ENCODE data around the gene TYW1.
"Not testable (repeated sequence)": the region's sequence is repeated elsewhere in the genome, so short reads cannot be mapped to it uniquely, and the experiment has no call there.

The TYW1 gene

DNA sequence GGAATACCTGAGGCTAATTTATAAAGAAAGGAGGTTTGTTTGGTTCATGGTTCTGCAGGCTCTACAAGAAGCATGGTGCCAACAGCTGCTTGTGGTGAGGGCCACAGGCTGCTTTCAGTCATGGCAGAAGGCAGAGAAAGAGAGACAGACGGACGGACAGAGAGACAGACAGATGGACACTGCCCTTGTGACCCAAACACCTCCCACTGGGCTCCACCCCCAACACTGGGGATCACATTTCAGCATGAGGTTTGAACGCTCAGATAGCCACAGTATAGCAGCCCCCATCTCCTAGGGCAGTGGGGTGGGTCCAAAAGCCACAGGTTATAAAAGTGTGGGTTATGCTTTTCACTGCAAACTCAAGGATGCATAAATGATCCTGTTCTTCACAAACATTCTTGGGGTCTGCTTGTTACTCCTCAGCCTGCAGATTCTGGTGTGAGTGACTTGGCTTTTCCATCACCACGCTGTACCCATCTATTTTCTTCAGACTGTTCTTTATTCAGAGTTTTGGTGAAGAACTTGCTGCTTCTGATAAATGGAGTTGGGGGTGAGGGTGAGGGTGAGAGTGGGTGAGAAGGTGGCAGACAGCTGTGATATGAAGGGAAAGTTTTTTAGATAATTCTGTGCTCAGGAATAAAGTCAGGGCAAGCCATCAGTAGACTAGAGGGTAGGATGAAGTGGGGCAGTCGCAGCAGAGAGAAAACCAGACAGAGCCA lies 194.5 kb downstream of the TYW1 start:
- not testable (repeated sequence) for DNase-seq (ENCODE audit: low read depth)

DNA sequence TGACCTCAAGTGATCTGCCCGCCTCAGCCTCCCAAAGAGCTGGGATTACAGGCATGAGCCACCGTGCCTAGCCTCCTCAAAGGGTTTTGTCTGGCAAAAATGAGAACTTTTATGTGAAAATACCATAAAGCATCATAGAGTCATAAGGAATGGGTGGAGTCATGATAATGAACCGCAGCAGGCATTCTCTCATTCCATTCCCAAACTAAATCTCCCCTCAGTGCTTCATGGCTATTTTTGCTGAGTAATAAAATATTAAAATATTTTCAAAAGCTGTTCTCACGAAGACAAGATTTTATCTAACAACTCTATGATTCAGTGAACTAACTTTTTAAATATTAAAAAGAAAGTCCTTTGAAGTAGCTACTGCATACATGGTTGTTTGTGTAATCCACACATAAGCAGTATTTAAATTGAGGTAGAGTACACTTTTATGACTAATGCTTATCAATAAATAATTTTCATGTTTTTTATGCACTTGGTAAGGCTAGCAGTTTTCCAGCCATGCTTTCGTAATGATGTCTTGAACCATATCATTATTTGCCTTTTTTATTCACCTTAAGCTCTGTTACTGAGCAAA lies 195.6 kb downstream of the TYW1 start:
- DNase-seq (ENCODE audit: low read depth), result not testable (repeated sequence)

DNA sequence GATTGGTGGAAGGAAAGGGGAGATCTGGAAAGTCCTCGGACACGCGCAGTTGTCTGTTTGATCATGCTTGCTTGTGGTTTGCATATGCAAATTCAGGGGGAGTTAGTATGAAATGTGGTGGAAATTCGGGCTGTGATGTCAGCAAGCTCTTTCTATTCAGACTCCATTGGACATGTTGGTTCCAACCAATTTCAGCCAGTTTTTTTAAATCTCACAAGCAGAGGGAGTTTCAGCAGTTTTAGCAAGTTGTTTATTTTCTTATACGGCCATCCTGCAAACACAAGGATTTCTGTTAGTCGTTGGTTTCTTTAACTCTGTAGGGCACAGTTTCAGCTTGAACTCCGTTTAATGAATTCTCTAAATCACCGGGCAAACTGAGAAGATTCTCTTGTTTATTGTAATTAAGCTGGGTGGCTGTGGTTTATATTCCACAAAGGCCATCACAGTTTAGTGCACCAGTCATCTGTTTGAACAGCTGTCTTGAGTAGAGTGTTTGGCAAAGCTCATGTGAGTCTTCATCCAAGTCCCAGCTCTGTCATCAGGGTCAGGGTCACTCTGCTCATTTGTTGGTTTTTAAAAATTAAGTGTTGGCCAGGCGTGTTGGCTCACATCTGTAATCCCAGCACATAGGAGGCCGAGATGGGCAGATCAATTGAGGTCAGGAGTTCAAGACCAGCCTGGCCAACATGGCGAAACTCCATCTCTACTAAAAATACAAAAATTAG lies 196.4 kb downstream of the TYW1 start:
- DNase-seq (ENCODE audit: low read depth), result not testable (repeated sequence)

DNA sequence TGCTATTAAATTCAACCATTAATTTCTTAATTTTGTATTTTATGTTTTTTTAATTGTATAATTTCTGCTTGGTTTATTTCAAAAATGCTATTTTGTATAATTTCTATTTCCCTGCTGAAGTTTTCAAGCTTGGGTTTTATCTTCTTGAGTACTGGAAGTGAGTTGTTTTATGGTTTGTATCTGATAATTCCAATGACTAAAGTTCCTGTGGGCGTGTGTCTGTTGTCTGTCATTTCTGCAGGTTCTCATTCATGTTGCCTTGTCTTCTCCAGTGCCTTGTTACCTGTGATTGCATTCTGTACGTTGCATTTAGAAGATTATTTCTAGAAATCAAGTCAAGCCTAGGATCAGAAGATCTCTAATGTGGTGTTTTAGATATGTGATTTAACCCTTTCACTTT lies 199.5 kb downstream of the TYW1 start:
- not testable (repeated sequence) for DNase-seq (ENCODE audit: low read depth)

DNA sequence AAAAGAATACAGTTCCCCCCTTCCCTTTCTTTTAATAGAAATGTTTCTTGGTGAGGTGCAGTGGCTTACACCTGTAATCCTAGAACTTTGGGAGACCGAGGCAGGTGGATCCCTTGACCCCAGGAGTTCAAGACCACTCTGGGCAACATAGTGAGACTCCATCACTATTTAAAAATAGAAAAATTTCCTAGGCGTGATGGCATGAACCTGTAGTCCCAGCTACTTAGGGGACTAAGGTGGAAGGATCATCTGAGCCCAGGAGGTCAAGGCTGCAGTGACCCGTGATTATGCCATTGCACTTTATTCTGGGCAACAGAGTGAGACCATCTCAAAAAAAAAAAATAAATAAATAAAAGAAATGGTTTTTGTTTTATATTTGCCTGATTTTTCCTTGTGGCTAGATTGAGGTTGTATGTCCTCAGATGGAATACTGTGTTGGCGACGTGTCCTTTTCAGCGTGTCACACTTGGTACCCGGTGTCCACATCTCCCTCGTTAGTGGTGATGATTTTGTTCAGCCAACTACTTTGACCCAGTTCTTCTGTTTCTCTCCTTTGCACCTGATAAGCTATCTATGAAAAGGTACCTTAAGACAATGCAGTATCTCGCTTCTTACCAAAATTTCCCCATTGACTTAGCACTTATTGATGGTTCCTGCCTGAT lies 202.4 kb downstream of the TYW1 start:
- DNase-seq (ENCODE audit: low read depth), result not testable (repeated sequence)

DNA sequence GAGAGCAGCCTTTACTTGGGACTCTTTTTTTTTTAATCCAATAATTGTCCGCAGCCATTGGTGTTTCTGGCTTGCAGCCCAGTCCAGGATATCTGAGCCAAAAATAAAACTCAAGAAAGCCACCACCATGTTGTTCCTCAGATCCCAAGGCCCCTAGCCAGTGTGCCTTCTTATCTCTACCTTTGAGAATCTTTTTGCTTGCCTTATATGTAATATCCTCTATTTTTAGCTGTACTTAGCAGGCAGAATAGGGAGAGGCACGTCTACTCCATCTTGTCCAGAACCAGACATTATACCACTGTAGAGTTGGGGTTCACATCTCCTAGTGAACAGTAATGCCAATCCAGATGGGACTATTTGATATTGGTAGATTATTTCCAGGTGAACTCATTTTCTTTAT lies 209.1 kb downstream of the TYW1 start:
- not testable (repeated sequence) for DNase-seq (ENCODE audit: low read depth)

DNA sequence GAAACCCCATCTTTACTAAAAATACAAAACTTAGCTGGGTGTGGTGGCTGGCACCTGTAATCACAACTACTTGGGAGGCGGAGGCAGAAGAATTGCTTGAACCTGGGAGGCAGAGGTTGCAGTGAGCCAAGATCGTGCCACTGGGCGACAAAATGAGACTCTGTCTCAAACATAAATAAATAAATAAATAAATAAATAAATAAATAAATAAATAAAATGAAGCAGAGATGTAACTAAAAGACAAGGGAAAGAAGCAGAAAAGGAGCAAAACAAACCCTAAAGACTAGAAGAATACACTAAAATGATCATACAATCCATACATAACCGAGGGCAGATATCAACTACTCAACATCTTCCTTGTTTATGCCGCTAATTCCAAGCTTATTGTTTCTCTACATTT lies 209.8 kb downstream of the TYW1 start:
- no peak for DNase-seq (ENCODE audit: low read depth)

DNA sequence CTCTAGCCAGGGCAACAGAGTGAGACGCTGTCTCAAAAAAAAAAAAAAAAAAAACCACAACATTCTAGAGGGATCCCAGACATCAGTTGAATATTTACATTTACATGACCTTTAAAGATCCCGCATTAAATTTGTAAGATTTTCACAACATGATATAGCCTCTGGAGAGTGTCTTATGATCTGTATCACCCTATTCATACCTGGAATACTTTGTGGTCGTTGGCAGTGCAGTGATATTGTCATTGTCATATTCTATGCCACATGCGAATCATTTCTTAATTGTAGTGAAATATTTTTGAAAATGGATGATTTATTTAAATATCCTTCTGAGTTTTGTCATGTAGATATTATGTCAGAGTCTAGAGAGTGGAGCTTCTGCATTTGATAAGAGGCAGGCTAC lies 212.0 kb downstream of the TYW1 start:
- not testable (repeated sequence) for DNase-seq (ENCODE audit: low read depth)

DNA sequence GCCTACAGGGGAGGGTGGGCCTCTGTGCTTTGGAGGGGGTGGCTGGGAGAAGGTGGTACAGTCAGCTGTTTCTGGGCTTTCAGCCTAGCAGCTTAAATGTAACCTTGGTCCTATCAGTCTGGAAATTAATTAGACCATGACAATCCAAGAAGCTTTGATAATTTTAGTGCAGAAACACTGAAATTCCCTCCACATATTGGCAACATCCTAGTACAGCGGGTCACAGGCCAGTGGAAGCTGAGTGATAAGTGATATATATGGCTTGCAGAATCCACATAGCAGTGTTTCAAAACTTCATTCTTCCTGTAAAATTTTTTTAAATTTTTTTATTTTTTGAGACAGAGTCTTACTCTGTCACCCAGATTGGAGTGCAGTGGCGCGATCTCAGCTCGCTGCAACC lies 212.6 kb downstream of the TYW1 start:
- DNase-seq (ENCODE audit: low read depth), result no peak

DNA sequence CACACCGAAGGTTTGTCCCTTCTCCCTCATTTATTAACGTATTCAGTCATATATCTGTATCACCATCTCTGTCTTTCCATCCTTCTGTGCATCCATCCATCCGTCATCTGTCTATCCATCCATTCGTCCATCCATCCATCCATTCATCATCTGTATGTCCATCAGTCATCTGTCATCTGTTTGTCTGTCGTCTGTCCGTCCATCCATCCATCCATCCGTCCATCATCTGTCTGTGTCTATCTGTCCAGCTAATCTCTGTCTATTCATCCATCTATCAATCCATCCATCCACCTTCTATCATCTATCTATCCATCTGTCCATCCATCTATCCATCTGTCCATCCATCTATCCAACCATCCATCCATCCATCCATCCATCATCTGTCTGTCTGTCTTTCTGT lies 213.9 kb downstream of the TYW1 start:
- no peak for DNase-seq (ENCODE audit: low read depth)

DNA sequence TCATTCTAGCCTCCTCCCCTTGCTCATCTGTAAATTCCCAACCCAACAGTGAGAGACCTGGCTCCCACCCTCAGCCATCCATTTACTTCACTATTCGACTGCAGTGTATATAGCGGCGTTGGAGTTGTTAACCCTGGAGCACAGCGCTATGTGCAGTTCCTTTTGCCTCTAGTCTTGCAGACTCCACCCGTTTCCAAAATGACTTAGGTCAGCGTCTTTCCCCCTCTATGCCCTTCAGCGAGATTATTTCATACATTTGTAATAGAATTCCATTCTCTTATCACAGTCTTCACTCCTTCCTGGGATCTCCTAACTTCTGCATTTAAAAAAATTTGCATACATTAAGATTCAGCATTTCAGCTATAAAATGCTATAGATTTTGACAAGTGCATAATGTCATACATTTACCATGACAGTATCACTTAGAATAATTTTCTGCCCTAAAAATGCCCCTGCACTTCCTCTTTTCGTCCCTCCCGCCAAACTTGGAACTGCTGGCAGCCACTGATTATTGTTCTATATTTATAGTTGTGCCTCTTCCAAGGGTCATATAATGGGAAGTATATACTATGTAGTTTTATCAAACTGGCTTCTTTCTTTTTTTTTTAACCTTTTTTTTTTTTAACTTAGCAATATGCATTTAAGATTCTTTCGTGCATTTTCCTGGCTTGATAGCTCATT lies 215.2 kb downstream of the TYW1 start:
- DNase-seq (ENCODE audit: low read depth), result not testable (repeated sequence)

DNA sequence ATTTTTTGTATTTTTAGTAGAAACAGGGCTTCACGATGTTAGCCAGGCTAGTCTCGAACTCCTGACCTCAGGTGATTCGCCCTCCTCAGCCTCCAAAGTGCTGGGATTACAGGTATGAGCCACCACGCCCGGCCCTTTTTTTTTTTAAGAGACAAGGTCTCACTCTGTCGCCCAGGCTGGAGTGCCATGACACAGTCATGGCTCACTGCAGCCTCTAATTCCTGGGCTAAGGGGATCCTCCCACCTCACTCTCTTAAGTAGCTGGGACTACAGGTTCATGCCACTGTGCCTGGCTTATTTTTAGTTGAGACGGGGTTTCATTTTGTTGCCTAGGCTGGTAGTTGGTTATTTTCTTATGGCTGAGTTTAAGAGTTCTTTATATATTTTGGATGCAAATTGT lies 216.4 kb downstream of the TYW1 start:
- not testable (repeated sequence) for DNase-seq (ENCODE audit: low read depth)

DNA sequence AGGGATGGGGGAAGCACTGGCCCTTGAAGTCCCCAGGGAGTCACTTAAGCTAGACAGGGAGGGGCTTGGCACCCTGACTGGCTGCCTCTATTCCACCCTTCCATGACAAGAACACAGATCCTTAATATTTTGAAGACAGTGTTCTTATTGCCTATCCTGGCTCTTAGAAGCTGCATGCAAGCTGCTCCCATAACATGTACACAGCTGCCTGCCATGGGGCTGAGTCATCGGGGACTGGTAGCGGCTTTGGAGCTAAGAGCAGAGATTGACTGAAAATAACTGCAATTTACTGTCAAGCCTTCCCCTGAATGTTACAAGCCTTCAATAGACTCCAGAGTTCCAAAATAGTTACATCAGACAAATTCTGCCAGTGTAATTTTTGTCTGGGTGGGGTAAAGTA lies 226.9 kb downstream of the TYW1 start:
- not testable (repeated sequence) for DNase-seq (ENCODE audit: low read depth)

DNA sequence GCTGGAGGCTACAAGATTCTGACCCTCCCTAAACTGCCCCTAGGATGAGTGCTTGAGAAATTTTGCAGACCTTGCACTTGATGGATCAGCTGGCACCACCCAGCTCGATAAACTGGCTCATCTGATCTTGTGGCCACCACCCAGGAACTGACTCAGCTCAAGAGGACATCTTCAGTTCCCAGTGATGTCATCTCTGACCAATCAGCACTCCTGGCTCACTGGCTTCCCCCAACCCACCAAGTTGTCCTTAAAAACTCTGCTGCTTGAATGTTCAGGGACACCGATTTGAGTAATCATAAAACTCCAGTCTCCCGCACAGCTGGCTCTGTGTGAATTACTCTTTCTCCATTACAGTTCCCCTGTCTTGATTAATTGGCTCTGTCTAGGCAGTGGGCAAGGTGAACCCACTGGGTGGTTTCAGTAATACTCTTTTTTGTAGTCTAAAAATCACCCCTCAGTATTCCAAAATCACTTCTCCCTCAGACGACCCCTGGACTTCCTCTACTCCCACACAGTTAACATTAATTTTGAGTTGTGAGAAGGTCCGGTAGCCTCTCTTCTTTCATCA lies 229.8 kb downstream of the TYW1 start:
- not testable (repeated sequence) for DNase-seq (ENCODE audit: low read depth)

DNA sequence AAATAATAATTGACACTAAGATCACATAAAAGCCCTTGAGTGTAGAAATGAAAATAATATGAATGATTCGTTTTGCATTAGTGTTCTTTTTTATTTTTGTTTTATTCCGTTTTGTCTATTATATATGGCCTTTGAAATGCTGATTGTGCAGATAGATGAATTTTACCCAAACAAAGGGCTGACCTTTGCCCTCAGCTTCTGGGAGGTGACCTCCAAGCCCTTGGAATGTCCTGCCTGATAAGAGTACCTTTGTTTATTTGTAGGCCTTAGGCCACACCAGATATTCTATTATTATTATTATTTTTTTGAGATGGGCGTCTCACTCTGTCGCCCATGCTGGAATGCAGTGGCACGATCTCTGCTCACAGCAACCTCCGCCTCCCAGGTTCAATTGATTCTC lies 230.3 kb downstream of the TYW1 start:
- not testable (repeated sequence) for DNase-seq (ENCODE audit: low read depth)

DNA sequence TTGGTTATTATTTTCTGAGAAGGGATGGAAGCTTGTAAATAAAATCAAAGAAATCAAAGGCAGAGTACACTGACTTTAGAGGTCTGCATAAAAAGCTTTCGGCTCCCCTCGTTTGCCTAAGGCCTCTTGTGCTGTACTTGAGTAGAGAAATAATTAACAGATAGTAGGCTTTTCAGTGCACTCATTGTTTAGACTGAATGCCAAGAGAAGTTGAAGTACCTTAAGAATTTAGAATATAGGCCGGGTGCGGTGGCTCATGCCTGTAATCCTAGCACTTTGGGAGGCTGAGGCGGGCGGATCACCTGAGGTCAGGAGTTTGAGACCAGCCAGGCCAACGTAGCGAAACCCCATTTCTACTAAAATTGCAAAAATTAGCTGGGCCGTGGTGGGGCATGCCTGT lies 232.4 kb downstream of the TYW1 start:
- DNase-seq (ENCODE audit: low read depth), result not testable (repeated sequence)

DNA sequence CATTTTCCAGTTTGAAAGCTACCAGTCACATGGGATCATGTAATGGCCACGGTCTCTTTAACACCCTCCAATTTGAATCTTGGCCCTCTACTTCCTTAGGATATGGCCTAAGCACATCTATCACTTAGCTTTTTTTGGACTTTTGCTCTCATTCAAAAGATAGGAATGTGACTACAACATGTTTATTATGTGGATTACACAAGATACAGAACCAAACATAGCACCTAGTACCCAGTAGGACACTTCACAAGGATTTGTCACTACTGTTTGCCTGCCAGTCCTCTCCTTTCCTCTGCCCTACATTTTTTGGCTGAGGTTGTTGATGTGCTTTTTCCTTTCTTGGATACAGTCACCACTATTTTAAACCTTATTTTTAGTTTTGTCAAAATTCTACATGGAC lies 233.4 kb downstream of the TYW1 start:
- DNase-seq (ENCODE audit: low read depth), result not testable (repeated sequence)

DNA sequence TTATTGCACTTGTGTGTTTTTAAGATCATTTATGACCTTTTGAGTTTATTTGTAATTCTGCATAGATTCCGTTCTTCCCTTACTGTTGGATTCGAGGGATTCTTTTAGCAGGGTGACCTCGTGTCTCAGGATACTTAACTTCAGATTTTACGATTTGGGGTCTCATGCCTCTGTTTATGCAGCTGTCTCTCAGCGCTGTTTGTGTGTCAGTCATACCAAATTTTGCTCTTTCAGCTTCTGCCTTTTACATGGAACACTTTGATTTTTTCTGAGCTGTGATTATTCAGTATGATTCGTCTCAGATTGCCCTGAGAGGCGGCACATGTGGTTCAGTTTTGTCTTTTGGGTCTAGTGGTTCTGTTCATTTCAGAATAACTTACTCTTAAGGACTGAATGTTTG lies 236.9 kb downstream of the TYW1 start:
- DNase-seq (ENCODE audit: low read depth), result not testable (repeated sequence)

DNA sequence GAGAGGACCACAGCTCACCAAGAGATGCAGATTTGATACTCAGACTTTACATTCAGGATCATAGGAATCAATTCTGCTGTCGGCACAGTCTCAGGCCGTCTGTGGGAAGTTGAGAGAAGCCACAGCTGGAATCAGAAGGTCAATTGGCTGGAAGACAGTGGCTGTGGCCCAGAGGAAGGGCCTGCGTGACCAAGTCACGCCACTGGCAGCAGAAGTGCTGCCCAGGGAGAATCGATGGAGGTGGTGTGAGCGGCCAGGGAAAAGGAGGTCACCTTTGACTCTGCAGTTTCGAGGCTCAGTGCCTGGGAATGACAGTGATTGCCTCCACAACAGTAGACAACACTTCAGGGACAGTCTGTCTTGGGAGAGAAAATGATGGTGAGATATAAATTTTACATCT lies 239.6 kb downstream of the TYW1 start:
- not testable (repeated sequence) for DNase-seq (ENCODE audit: low read depth)

DNA sequence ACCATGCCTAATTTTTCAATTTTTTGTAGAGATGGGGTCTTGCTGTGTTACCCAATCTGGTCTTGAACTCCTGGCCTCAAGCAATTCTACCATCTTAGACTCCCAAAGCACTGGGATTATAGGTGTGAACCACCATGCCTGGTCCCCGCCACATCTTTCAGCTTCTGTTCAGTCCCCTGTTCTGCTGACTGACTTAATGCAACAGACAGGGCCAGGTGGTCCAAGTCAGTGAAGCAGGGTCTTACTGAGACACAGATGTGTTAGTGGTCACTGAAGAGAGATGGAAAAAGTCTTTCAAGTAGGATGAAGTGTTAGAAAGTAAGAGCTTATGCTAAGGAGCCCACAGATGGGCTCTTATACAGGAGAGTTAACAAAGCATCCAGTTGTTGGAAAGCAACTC lies 246.2 kb downstream of the TYW1 start:
- DNase-seq (ENCODE audit: low read depth), result not testable (repeated sequence)

DNA sequence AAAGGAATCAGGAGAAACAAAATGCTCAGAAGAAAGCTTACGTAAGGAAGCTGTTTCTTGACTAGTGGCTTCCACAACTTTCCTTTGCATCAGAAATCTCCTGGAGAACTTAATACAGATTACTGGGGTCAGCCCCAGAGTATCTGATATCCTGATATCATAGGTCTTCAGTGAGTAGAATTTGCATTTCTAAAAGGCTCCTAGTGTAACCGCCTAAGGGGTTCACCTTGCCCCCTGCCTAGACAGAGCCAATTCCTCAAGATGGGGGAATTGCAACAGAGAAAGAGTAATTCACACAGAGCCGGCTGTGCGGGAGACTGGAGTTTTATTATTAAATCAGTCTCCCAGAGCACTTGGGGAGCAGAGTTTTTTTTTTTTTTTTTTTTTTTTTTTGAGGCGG lies 251.7 kb downstream of the TYW1 start:
- DNase-seq (ENCODE audit: low read depth), result not testable (repeated sequence)
